H1 (cell line): ENCODE data around the gene RPRM. TPM values are rescaled to one million over a fixed set of nuclear protein-coding genes. Genes with fewer than 3 reads are reported as not detected.

ENCODE experiments used
- ATF3 ChIP-seq: IDR thresholded peaks from 2 replicates; pipeline ENCODE4 v1.6.1; 2011; ENCODE audit warnings: low read depth, mild to moderate bottlenecking, low read length; ENCODE audit not compliant: insufficient read depth
- BRCA1 ChIP-seq: IDR thresholded peaks from 2 replicates; pipeline ENCODE4 v1.6.1; 2012; ENCODE audit warnings: low read depth, low read length, improper control_type of control experiment
- CBX5 ChIP-seq: fragments of 300-800, 300-1000 bp; sonication (generic); IDR thresholded peaks from 2 replicates; pipeline ENCODE4 v1.7.1; 2016; ENCODE audit warnings: antibody characterized with exemption, low read length, low read depth
- CBX8 ChIP-seq: fragments of 300-800, 300-1000 bp; sonication (generic); IDR thresholded peaks from 2 replicates; pipeline ENCODE4 v1.7.1; 2016; ENCODE audit warnings: low read depth, low read length, borderline replicate concordance
- CHD7 ChIP-seq: fragments of 300-600 bp; sonication (generic); IDR thresholded peaks from 2 replicates; pipeline ENCODE4 v1.7.1; 2012; ENCODE audit warnings: low read length, moderate library complexity, mild to moderate bottlenecking, inconsistent platforms; ENCODE audit not compliant: insufficient replicate concordance
- KDM1A ChIP-seq: fragments of 200-600, 300-600 bp; sonication (generic); IDR thresholded peaks from 2 replicates; pipeline ENCODE4 v1.7.1; 2016; ENCODE audit warnings: mild to moderate bottlenecking, low read length, borderline replicate concordance
- SP4 ChIP-seq: IDR thresholded peaks from 2 replicates; pipeline ENCODE4 v1.6.1; 2012; ENCODE audit warnings: low read length, inconsistent platforms
- polyA plus RNA-seq, 7 experiments: library from polyadenylated mRNA; depleted of rRNA in 3 of 7; stranded (reverse) in 5 of 7; unstranded in 2 of 7; fragments of >200 nt in 5 of 7; fragments of 200-250 nt in 2 of 7; gene quantifications; 1 replicate in 5 of 7; 2 replicates in 1 of 7; 4 replicates in 1 of 7; pipeline versions ENCODE4 v1.2.1 to v1.2.3, GENCODE V29; 2011 to 2013; ENCODE audit warnings: missing spikeins in 2 of 7, mixed read lengths in 2 of 7
- total RNA-seq: library from RNA; stranded (reverse); fragmentation: NEBNext Ultra II Directional; extraction: Animal tissue kit (Norgen Biotek cat#: 25700); gene quantifications from 2 replicates; pipeline ENCODE4 v1.2.1, GENCODE V29; 2021

RPRM gene
- total and polyA plus RNA-seq, 2 of the 8 experiments (the other 6 are each of a cell fraction or from before 2014, with no cell fraction given), result 11.0 to 16.3 TPM

- no peak for TF ChIP-seq CHD7
- TF ChIP-seq BRCA1, result no peak
- TF ChIP-seq KDM1A, result no peak
- no peak for TF ChIP-seq CBX5
- TF ChIP-seq CBX8, result no peak
- TF ChIP-seq ATF3, result no peak
- TF ChIP-seq SP4, result no peak
Measured at GRCh38 chr2:153431114-153431513, 47.4 kb downstream of the RPRM start (continued).
